HG03025 (cell line): ENCODE measurements around the gene ACD.
A peak's percentile ranks its signal among the peaks of the same experiment; 100 is the strongest.

Source experiments
- ATAC-seq: cut with Tn5 transposase; IDR thresholded peaks from one replicate; pipeline ENCODE4 v1.9.1; 2021; ENCODE audit warnings: mild to moderate bottlenecking, moderate library complexity; ENCODE audit not compliant: unreplicated experiment, low FRiP score

ACD gene

GRCh38 chr16:67663151-67663876, 3.3 kb upstream of the ACD start:
- ATAC-seq: no peak

DNA sequence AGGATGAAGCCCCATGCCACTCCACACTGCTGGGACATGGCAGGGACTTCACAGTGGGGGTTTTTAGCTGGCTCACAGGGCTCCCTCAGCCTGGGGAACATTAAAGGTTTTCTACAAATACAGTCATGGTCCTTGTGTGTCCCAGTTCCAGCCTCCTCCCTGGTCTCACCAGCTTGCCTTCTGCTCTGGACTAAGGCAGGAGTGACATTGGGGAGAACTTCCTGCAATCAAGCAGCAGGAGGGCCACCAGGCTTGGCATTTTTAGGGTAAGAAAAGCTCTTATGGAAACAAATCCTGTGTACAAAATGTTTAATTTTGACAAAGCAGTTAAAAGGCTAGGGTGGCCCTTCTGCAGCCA, 2.6 kb upstream of the ACD start:
- ATAC-seq: no peak

DNA sequence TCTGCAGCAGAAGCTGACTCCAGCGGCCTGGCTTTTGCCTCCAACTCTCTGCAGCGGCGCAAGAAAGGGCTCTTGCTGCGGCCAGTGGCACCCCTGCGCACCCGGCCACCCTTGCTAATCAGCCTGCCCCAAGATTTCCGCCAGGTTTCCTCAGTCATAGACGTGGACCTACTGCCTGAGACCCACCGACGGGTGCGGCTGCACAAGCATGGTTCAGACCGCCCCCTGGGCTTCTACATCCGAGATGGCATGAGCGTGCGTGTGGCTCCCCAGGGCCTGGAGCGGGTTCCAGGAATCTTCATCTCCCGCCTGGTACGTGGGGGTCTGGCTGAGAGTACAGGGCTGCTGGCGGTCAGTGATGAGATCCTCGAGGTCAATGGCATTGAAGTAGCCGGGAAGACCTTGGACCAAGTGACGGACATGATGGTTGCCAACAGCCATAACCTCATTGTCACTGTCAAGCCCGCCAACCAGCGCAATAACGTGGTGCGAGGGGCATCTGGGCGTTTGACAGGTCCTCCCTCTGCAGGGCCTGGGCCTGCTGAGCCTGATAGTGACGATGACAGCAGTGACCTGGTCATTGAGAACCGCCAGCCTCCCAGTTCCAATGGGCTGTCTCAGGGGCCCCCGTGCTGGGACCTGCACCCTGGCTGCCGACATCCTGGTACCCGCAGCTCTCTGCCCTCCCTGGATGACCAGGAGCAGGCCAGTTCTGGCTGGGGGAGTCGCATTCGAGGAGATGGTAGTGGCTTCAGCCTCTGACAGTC, 2.0 kb upstream of the ACD start:
- ATAC-seq: no peak

DNA sequence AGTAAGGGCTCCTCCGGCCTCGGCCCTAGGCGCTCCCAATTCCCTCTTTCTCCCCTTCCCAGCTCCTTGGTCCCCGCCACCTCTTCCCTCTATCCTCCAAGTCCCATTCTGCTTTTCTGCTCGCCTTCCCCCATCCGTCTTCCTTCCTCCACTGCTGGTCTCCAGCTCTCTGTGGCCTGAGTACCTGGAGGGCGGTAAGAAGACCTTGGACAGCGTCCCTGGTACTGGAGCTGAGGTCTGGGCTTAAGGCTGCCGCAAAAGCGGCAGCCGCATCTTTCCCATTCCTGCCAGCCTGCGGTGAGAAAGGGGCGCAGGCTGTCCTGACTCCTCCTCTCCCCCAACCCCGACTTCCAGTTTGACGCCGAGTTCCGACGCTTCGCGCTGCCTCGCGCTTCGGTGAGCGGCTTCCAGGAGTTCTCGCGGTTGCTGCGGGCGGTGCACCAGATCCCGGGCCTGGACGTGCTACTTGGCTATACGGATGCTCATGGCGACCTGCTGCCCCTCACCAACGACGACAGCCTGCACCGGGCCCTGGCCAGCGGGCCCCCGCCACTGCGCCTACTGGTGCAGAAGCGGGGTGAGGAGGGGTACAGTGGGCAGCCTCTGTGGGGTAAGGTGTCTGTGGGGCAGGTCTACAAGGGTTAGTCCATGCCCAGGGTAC, 1.2 kb upstream of the ACD start:
- ATAC-seq: no peak

DNA sequence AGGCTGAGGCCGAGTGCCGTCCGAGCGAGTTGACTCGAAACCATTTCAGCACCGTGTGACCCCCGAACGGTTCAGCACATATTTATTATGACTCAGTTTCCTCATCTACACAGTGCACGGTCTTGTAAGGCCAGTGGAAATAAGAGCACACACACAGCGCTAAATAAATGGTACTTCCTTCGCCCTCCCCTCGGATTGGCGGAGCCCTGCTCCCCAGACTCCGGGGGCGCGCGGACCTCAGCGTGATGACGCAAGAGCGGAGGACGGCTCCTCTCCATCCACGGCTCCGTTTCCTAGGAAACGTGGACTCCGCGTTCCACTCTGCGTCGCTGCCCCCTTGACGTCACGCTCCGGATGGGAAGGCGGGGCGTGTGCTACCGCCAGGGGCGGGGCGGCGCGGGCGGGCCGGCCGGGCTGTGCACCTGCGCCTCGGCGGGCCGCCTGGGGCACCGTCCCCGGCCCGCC, 536 bp upstream of the ACD start, which contains the start of gene PARD6A:
Gene PARD6A, plus strand, starts transcription at position 397 of the 465 bp plus-strand sequence. CDS start 79 bp downstream, outside the sequence.
- peak; percentile 66 for ATAC-seq

DNA sequence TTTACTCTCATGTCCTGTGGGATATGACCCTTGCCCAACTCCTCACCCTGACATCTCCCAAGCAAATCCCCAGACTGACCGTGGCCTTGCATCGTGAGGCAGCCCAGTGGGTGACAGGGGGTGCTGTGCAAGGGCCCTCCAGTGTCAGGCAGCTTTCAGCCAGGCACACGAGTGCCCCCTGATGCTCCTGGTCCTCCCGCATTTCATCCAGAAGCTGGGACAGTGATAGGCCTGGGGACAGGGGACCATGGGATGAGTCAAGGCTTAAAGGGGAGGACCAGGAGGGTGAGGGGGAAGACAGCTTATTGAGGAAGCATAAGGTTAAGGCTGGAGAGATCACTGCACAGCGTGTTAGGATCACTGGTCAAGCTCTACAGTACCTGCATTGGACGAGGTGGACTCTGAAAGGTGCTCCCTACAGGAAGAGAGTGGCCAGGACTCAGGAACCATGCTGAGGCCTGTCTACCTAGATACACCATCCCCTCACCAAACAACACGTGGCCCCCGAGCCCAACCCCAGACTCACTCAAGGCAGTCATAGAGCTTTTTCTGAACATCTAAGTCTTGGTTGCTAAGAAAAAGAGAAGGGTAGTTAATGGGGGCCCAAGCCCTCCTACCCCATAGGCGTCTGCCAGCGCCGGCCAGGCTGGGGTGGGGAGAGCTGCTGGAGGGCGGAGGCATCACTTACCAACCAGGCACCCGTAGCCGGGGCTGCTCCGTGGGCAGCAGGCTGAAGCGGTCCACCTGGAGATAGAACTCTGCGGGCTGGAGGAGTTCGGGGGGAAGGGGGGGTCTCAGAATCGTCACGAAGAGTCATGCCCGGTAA, 998 bp downstream of the ACD start:
- ATAC-seq: no peak

DNA sequence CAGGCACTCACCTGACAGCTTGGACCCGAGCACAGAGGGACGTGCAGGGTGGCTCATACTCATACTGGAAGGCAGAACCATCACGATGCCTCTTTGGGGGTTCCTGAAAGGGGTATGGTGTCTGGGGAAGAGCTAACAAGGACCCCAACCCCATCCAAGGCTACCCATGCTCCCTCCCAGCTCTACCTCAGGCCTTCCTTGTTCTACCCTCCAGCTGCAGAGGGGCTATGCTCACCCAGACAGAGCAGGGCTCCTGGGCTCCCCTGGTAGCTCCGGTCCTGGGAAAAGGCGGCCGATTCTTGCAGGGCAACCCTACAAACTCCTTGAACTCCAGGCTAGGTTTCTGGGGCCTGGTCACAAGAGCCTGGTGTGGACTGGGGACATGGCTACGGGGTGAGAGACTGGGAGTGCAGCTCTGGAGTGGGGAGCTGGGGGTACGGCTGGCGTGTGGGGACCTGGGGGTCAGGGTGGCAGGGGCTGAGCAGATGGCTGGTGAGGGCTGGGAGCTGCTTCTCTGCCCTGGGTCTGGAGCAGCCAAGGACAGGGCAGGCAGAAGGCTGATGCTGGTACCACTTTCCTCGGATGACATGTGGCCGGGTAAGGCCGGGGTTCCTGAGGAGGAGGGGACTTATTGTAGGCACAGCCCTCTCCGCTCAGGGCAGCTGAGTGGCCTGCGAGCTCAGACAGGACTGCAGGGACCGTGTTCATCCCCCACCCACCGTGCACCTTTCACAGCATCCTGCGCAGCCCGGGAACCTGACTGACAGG, 2.1 kb downstream of the ACD start:
- no peak for ATAC-seq

DNA sequence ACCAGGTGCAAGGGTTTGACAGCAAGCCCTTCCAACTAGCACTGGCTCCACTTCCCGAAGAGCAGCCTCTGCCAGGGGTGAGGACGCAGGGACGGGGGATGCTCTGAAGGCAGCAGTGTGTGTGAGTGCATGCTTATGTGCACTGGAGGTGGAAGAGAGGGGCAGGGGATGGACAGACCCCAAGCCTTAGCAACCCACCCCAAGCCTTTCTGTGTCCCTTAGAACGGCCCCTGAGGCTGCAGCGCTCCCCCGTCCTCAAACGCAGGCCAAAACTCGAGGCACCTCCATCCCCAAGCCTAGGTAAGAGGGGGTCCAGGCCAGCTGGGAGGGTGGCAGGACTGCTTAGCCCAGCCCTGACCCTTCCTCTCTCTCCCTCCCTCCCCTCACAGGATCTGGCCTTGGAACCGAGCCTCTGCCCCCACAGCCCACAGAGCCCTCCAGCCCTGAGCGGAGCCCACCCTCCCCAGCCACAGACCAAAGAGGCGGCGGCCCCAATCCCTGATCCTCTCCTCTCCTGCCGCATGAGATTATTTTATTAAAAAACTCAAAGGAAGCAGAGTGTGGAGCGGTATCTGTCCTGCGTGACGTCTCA, 2.9 kb downstream of the ACD start:
- ATAC-seq: no peak

GRCh38 chr16:67656344-67657016, 3.6 kb downstream of the ACD start:
- ATAC-seq: no peak

DNA sequence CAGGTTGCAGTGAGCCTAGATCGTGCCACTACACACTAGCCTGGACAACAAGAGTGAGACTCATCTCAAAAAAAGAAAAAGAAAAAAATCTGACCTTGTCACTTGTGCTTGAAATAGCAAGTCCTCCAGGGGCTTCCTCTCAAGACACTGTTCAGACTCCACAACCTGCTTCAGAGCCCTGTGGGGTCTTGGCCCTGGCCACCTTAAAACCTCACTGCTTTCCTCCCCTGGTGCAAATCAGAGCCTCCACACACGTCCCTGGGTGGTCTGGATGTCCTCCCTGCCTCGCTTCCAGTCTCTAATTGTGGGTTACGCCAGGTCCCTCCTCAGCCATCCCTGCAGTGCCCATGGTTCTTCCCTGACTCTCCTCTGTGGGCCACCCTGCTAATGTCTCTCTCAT, 4.7 kb downstream of the ACD start:
- ATAC-seq: no peak

DNA sequence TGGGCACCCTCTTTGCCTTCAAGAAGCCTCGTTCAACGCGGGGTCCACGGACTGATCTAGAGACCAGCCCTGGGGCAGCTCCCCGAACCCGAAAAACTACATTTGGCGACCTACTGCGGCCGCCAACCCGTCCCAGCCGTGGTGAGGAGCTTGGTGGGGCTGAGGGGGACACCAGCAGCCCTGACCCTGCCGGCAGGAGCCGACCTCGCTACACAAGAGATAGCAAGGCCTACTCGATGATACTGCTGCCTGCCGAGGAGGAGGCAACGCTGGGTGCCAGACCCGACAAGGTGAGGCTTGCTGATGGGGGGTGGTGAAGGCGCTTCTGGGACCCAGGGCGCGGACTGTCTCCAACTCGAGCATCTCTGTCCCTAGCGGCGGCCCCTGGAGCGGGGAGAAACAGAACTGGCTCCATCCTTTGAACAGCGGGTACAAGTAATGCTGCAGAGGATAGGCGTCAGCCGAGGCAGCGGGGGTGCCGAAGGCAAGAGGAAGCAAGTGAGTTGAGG, 5.6 kb downstream of the ACD start:
- no peak for ATAC-seq

- ATAC-seq: no peak
Measured at GRCh38 chr16:67653789-67654402, 6.2 kb downstream of the ACD start.

GRCh38 chr16:67653128-67653788, 6.8 kb downstream of the ACD start:
- no peak for ATAC-seq

DNA sequence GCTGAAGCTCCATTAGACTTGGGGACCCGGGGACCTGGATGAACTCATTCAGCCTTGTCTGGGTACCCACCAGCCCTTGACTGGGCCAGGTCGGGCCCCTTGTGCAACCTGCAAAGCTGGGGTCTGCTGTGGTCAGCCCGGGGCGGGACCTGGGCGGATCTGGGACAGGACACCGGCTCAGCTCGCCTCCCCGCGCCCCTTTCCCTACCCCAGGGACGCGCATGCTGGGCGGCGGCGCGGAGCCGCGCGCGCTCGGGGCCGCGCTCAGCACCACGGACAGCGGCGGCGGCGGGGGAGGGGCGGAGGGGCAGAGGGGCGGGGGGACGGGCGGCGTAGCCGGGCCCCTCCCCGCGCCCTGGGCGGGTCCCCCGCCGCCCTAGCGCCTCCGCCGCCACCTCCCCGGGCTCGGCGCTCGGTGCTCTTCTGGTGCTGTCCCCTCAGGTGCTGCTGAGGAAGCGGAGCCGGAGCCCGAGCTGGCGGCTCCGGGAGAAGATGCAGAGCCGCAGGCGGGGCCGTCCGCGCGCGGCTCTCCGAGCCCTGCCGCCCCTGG, 7.4 kb downstream of the ACD start:
- ATAC-seq: no peak

GRCh38 chr16:67651847-67652246, 8.2 kb downstream of the ACD start:
- no peak for ATAC-seq

- no peak for ATAC-seq
Measured at GRCh38 chr16:67651039-67651438, 9.0 kb downstream of the ACD start.

DNA sequence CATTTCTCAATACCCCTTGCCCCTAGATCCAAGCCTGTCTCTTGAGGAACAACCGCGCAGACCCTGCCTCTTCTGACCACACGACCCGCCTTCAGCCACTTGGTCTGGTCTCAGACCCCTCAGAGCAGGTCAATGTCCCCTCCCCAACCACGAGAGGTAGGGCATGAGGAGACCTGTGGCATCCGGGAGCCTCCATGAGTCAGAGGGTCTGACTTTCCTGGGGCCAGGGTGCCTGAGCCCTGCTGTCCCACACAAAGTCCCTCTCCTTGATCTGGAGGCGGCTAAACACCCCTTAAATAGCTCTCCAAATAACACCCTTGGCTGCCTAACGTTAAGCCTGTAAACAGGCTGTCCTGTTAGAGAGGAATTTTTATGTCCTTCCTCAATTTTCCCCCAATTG, 10.0 kb downstream of the ACD start:
- ATAC-seq: no peak
